DMS114 treated with DMSO at 0.1 percent for 48 hours (cell line): ENCODE measurements around the gene ASPHD1.
"Not testable (repeated sequence)": the region's sequence is repeated elsewhere in the genome, so short reads cannot be mapped to it uniquely, and the experiment has no call there.

Experiments
- DNase-seq: peaks from one replicate; lab custom pipeline; 2025; ENCODE audit not compliant: unreplicated experiment; lab: John Stamatoyannopoulos, UW

ASPHD1 gene

DNA sequence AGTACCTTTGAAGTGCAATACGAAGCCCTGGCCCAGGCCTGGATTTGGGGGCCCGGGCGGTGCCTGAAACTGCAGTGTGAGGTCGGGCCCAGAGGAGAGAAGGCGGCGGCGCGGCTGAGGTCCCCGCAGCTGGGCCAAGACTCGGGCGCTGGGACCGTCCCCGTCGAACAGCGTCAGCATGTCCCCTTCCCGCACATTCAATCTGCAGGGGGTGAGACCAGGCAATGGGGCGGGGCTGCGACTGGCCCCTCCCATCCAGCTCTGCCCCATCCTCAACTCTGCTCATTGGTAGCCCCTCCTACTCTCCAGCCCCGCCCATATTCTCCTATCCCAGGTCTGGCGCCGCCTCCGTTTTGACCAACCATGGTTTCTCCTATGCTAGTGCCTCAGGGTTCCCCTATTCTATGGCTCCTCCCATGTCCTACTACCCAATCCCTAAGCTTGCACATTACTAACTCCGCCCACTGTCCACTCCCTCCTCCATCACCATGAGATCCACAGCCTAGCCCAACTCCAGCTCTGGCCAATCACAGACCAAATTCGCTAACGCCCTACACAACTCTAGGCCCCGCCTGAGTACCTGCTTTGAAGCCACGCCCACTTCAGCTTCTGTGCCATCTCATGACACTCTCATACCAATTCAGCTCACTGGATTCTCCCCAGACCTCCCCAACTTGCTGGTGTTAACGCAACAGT is 22.9 kb upstream of the ASPHD1 start:
- no peak for DNase-seq

DNA sequence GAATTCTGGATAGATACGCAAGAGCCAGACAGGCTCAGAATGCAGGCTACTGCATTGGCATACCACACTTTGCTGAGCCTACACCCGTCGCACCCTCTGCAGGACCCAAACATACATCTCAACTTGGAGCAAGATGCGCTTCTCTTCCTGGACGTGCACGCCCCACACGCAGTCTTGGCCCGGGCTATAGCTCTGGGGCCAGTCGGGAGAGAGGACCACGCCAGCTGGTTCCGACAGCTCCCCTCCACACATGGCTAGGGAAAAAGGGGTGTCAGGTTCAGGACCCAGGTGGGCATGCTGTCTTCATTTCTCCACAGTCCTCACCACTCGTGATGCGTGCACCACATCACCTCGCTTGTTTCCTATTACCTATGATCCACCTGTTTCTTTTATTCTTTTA is 22.1 kb upstream of the ASPHD1 start:
- DNase-seq: no peak

- no peak for DNase-seq
Measured at GRCh38 chr16:29881050-29881449, 19.2 kb upstream of the ASPHD1 start.

DNA sequence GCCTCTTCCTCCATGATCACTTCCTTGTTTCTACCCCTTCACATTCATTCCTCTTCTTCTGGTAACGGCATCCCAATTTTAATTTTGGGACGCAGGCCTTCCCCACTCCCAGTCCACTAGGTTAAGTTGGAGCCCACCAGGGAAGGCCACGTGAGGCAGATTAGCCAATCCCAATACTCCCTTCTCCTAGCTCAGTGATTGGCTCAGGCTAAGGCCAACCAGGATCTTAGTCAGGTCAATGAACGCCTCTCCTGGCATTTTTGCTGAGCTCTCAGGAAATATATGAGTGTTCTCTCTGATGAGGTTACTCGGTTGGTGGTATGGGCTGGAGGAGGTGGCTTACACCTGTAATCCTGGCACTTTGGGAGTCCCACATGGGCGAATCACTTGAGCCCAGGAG is 16.3 kb upstream of the ASPHD1 start:
- no peak for DNase-seq

- DNase-seq: not testable (repeated sequence)
Measured at GRCh38 chr16:29889372-29889771, 10.9 kb upstream of the ASPHD1 start.

- no peak for DNase-seq
Measured at GRCh38 chr16:29891525-29892457, 8.5 kb upstream of the ASPHD1 start.

GRCh38 chr16:29892458-29892813 is 7.9 kb upstream of the ASPHD1 start:
- DNase-seq: no peak

DNA sequence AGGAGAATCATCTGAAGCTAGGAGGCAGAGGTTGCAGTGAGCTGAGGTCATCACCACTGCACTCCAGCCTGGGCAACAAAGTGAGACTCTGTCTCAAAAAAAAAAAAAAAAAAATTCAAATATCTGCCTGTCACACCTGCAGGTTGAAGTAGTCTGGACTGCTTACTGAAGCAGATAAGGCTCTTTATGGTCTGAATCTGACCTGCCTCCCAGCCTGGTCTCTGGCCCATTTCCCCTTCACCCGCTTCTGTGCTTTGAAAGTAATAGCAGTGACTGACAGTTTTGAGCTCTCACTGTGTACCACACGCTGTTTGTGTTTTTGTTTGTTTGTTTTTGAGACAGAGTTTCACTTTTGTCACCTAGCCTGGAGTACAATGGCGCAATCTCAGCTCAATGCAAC is 6.7 kb upstream of the ASPHD1 start:
- DNase-seq: no peak

- no peak for DNase-seq
Measured at GRCh38 chr16:29894352-29894751, 5.9 kb upstream of the ASPHD1 start.

- no peak for DNase-seq
Measured at GRCh38 chr16:29896841-29897240, 3.4 kb upstream of the ASPHD1 start.

DNA sequence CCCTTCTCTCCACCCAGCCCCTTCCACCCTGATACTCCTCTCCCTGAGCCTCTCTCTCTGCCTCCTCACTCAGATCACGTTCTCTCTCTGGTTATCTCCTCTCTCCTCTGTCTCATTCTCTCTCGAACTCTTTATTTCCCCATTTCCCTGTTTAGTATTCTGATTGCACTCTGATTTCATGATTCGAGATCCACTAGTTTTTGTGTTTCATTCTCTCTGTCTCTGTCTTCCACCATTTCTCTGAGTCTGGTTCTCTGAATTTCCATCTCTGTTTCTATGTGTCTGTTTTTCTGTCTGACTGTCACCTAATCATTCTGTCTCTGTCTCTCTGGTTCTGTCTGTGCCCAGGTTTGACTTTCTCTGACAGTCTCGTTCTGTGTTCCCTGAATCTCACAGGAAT is 3.0 kb upstream of the ASPHD1 start:
- DNase-seq: no peak

GRCh38 chr16:29898135-29898803 is 2.0 kb upstream of the ASPHD1 start:
- no peak for DNase-seq

- peak; percentile 41 for DNase-seq
Measured at GRCh38 chr16:29898804-29899515, 1.3 kb upstream of the ASPHD1 start.

- DNase-seq: peak; percentile 93
Measured at GRCh38 chr16:29899516-29900101, 679 bp upstream of the ASPHD1 start, which contains the start of gene SEZ6L2. TSS of gene SEZ6L2 (minus strand) at chr16:29899550. CDS start at chr16:29899019, 531 bp downstream.

GRCh38 chr16:29900888-29901606 is 759 bp downstream of the ASPHD1 start:
- no peak for DNase-seq

GRCh38 chr16:29901607-29901945 is 1.3 kb downstream of the ASPHD1 start:
- no peak for DNase-seq

- no peak for DNase-seq
Measured at GRCh38 chr16:29903590-29903989, 3.3 kb downstream of the ASPHD1 start.

DNA sequence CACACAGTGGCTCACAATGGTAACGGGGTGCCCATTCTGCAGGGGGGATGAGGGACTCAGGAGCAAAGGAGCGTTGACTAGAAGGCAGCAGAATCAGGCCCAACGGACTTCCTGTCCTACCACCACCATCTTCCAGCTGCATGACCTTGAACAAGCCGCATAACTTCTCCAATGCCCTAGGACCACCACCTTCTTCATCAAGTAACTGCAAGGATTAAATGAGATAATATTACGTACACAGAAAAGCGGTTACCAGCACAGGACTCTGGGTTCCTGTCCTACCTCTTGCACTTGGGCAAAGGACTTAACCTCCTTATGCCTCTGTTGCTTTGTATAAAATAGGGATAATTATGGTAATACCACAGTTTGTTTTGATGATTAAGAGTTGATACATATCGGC is 4.7 kb downstream of the ASPHD1 start:
- no peak for DNase-seq

DNA sequence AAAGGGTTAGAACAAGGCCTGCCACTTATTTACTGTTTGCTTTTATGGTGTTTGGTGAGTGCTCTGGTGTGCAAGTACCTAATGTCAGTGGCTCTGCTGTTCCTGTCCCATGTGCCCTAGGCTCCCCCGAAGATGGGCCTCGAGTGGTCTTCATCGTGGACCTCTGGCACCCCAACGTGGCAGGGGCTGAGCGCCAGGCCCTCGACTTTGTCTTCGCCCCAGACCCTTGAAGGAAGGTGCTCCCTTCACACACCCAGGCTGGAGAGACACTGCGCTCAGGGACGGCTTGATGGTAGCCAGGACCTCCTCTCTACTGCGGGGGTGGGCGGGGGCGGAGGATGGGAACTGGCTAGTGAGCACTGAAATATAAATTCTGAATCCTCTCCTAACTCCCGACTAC is 5.4 kb downstream of the ASPHD1 start:
- no peak for DNase-seq
